ENCODE measurements around the gene GON7. TPM values are rescaled to one million over a fixed set of nuclear protein-coding genes. Genes with fewer than 3 reads are reported as not detected.

Gene GON7
- total and polyA plus RNA-seq, 12 donors, result 9.4 to 34.9 (median 18.0) TPM

DNA sequence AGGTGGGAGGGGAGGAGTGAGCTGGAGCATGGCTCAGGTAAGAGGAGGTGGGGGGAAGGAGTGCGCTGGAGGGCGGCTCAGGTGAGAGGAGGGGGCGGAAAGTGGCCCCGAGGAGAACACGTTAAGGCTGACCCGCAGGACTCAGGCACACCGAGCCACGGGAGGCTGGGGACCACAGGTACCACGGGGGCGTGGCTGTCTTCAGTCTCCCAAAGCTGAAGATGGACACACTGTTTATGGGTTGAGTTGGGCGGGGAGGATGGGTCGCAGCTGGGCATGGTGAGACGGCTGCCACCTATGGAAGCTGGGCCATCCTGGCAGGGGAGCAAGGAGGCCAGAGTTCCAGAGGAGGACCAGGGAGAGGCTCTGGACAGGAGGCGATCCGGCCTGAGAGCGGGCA lies 23.7 kb upstream of the GON7 start:
- no peaks in the 10 kb centered on the region for H3K4me1 ChIP-seq (replicated peaks in 1 of 2)
- intact Hi-C loops (cut with DNase I), result loop anchor here (10.0 kb wide), 2 partner anchors 104 to 314 kb away; partner anchors contain the start of gene BTBD7 (in 1 of the 2)
- H3K27ac ChIP-seq, result no peak overlapping the region
- no peaks in the 10 kb centered on the region for H3K27me3 ChIP-seq
- WGBS, 4 donors, result 93 to 98% (median 97%) methylated on average over 16 of the region's 16 CpGs
- DNase-seq, result no peak
- H3K9me3 ChIP-seq (replicated peaks in 1 of 3), result no peaks in the 10 kb centered on the region
- H3K4me3 ChIP-seq, result no peak overlapping the region
- H3K36me3 ChIP-seq (replicated peaks in 1 of 2), result peaks cover 0 to 20% of the 10 kb centered on the region in 2 donors
- no peak for TF ChIP-seq POLR2A (IDR thresholded peaks at IDR 0.05)
- TF ChIP-seq, protein P1, sequence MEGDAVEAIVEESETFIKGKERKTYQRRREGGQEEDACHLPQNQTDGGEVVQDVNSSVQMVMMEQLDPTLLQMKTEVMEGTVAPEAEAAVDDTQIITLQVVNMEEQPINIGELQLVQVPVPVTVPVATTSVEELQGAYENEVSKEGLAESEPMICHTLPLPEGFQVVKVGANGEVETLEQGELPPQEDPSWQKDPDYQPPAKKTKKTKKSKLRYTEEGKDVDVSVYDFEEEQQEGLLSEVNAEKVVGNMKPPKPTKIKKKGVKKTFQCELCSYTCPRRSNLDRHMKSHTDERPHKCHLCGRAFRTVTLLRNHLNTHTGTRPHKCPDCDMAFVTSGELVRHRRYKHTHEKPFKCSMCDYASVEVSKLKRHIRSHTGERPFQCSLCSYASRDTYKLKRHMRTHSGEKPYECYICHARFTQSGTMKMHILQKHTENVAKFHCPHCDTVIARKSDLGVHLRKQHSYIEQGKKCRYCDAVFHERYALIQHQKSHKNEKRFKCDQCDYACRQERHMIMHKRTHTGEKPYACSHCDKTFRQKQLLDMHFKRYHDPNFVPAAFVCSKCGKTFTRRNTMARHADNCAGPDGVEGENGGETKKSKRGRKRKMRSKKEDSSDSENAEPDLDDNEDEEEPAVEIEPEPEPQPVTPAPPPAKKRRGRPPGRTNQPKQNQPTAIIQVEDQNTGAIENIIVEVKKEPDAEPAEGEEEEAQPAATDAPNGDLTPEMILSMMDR (IDR thresholded peaks at IDR 0.05), result no peak

DNA sequence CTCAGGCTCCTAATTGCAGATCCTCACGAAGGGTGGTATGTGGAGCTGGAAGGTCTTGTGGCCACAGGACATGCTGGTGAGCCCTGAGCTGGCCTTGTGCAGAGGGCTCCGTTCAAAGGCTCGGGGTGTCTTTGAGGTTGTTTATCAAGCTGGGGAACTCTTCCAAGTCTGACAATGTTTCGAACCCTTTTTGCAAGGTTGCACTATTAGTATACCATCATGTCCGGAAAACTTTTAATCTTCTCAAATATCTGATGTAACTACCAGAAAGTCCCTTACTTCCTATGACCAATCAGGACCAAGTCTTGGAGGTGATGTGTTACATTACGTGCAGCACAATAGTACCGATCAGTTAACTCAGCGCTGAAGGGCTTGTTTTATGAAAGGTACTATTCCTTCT lies 21.7 kb upstream of the GON7 start:
- no peaks in the 10 kb centered on the region for H3K4me1 ChIP-seq (replicated peaks in 1 of 2)
- H3K9me3 ChIP-seq (replicated peaks in 1 of 3), result no peaks in the 10 kb centered on the region
- no peak for DNase-seq
- WGBS, 4 donors, result 93 to 98% (median 97%) methylated on average over 8 of the region's 8 CpGs
- peaks cover 0 to 26% of the 10 kb centered on the region in 2 donors for H3K36me3 ChIP-seq (replicated peaks in 1 of 2)
- H3K4me3 ChIP-seq, result no peak overlapping the region
- no peaks in the 10 kb centered on the region for H3K27me3 ChIP-seq
- H3K27ac ChIP-seq, result no peak overlapping the region
- no peak for TF ChIP-seq POLR2A (IDR thresholded peaks at IDR 0.05)
- TF ChIP-seq, protein P1 (IDR thresholded peaks at IDR 0.05), result no peak
- intact Hi-C loops (cut with DNase I), result no loop called here

DNA sequence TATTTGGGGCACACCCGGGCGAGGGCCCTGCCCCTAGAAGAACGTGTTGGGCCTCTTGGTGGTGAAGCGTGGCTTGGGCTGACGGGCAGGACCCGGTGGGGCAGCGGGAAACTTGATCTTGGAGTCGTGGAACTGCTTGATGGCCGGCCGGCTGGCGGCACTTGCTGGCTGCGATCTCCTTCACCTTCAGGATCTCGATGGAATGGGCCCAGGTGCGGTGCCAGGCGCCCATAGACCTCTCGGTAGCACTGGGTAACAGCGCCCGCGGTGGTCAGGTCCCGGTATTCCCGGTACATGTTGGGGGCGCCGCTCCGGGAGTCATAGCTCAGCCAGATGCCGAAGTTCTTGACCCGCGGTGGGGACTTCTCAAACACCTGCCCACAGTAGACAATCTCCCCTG lies 16.7 kb upstream of the GON7 start:
- Histone ChIP-seq H3K27me3 (no peaks in the 10 kb centered on the region), H3K9me3 (replicated peaks in 1 of 3) (no peaks in the 10 kb centered on the region), H3K4me3 (no peak overlapping the region), H3K27ac (no peak overlapping the region), H3K4me1 (replicated peaks in 1 of 2) (no peaks in the 10 kb centered on the region), H3K36me3 (replicated peaks in 1 of 2) (peaks cover 0 to 64% of the 10 kb centered on the region in 2 donors)
- DNase-seq, result no peak
- 96 to 99% (median 98%) methylated on average over 14 to 27 of the region's 27 CpGs for WGBS, 4 donors
- no peak for TF ChIP-seq POLR2A (IDR thresholded peaks at IDR 0.05)
- TF ChIP-seq, protein P1 (IDR thresholded peaks at IDR 0.05), result no peak
- intact Hi-C loops (cut with DNase I), result no loop called here

DNA sequence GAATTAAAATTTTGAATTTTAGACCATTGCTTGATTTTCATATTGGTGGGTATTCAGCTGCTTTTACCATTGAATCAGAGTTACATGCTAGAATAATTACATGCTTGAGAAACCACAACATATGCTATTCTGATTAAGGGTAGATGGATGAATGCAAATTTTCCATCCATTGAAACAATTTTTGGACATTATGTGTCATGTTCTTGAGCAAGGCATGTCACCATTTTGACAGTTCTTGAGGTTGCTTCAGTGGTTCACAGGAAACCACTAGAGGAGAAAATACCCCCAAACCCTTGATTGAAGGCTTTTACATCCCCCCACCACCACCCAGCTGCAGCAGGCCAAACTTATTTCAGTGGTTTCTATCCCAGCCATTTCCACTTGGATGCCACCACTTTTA lies 13.6 kb upstream of the GON7 start:
- Histone ChIP-seq H3K27ac (no peak overlapping the region), H3K9me3 (replicated peaks in 1 of 3) (no peaks in the 10 kb centered on the region), H3K36me3 (replicated peaks in 1 of 2) (peaks cover 0 to 76% of the 10 kb centered on the region in 2 donors), H3K27me3 (no peaks in the 10 kb centered on the region), H3K4me3 (no peak overlapping the region), H3K4me1 (replicated peaks in 1 of 2) (no peaks in the 10 kb centered on the region)
- TF ChIP-seq, protein P1 (IDR thresholded peaks at IDR 0.05), result no peak
- no peak for TF ChIP-seq POLR2A (IDR thresholded peaks at IDR 0.05)
- intact Hi-C loops (cut with DNase I), result no loop called here
- no peak for DNase-seq
